NAMALWA (cell line): ENCODE data around the gene TMEM171.

Source experiments
- DNase-seq: peaks from one replicate; pipeline ENCODE4 v3.0.0-alpha.2; 2015; ENCODE audit warnings: low spot score

Gene TMEM171

GRCh38 chr5:73121119-73121463, 716 bp downstream of the TMEM171 start:
- no peak for DNase-seq

GRCh38 chr5:73122875-73123810, 2.8 kb downstream of the TMEM171 start:
- DNase-seq: no peak

GRCh38 chr5:73125289-73125688, 4.9 kb downstream of the TMEM171 start:
- DNase-seq: no peak

- DNase-seq: peak; percentile 63
Measured at GRCh38 chr5:73126381-73126780, 6.0 kb downstream of the TMEM171 start.

- peak; percentile 37 for DNase-seq
Measured at GRCh38 chr5:73126957-73127356, 6.6 kb downstream of the TMEM171 start.

- no peak for DNase-seq
Measured at GRCh38 chr5:73129143-73129542, 8.8 kb downstream of the TMEM171 start.

- no peak for DNase-seq
Measured at GRCh38 chr5:73130811-73131210, 10.4 kb downstream of the TMEM171 start.

GRCh38 chr5:73131711-73132425, 11.5 kb downstream of the TMEM171 start:
- DNase-seq: no peak

GRCh38 chr5:73132759-73133158, 12.4 kb downstream of the TMEM171 start:
- DNase-seq: no peak

- no peak for DNase-seq
Measured at GRCh38 chr5:73135021-73135420, 14.6 kb downstream of the TMEM171 start.

GRCh38 chr5:73135429-73136054, 15.2 kb downstream of the TMEM171 start:
- peak; percentile 72 for DNase-seq

GRCh38 chr5:73136055-73136562, 15.7 kb downstream of the TMEM171 start:
- DNase-seq: no peak

GRCh38 chr5:73137563-73138530, 17.5 kb downstream of the TMEM171 start:
- no peak for DNase-seq

GRCh38 chr5:73139485-73139884, 19.1 kb downstream of the TMEM171 start:
- no peak for DNase-seq

- DNase-seq: no peak
Measured at GRCh38 chr5:73140801-73141200, 20.4 kb downstream of the TMEM171 start.

- DNase-seq: no peak
Measured at GRCh38 chr5:73142035-73142434, 21.7 kb downstream of the TMEM171 start.

- no peak for DNase-seq
Measured at GRCh38 chr5:73143716-73144115, 23.3 kb downstream of the TMEM171 start.

GRCh38 chr5:73149540-73149939, 29.2 kb downstream of the TMEM171 start:
- no peak for DNase-seq

- DNase-seq: no peak
Measured at GRCh38 chr5:73150876-73151275, 30.5 kb downstream of the TMEM171 start.

- DNase-seq: no peak
Measured at GRCh38 chr5:73151766-73152410, 31.5 kb downstream of the TMEM171 start.
